GM13977 (cell line): ENCODE results near the gene FLRT3.

Experiments used
- DNase-seq: peaks from one replicate; pipeline ENCODE4 v3.0.0; 2012; ENCODE audit warnings: low spot score
- in situ Hi-C: fragments of 300-500 bp; cut with MboI; formaldehyde crosslinking; loops from one replicate; pipeline ENCODE4 v1.12.0; 2022; ENCODE audit warnings: low sequenced_read_pairs, low pct_unique_long_range_greater_than_20kb, mixed read lengths, inconsistent platforms; ENCODE audit not compliant: unreplicated experiment
- TF ChIP-seq, protein P1 (sequence below): IDR thresholded peaks from 2 replicates; pipeline ENCODE4 v1.5.1; 2012; ENCODE audit warnings: mild to moderate bottlenecking, control low read depth; ENCODE audit not compliant: insufficient read depth; ENCODE audit errors: extremely low read depth, missing control alignments

Gene FLRT3

GRCh38 chr20:14295770-14296309 is 41.6 kb downstream of the FLRT3 start:
- DNase-seq, result no peak
- TF ChIP-seq, protein P1, sequence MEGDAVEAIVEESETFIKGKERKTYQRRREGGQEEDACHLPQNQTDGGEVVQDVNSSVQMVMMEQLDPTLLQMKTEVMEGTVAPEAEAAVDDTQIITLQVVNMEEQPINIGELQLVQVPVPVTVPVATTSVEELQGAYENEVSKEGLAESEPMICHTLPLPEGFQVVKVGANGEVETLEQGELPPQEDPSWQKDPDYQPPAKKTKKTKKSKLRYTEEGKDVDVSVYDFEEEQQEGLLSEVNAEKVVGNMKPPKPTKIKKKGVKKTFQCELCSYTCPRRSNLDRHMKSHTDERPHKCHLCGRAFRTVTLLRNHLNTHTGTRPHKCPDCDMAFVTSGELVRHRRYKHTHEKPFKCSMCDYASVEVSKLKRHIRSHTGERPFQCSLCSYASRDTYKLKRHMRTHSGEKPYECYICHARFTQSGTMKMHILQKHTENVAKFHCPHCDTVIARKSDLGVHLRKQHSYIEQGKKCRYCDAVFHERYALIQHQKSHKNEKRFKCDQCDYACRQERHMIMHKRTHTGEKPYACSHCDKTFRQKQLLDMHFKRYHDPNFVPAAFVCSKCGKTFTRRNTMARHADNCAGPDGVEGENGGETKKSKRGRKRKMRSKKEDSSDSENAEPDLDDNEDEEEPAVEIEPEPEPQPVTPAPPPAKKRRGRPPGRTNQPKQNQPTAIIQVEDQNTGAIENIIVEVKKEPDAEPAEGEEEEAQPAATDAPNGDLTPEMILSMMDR, result no peak
- in situ Hi-C loops, result no loop called here

DNA sequence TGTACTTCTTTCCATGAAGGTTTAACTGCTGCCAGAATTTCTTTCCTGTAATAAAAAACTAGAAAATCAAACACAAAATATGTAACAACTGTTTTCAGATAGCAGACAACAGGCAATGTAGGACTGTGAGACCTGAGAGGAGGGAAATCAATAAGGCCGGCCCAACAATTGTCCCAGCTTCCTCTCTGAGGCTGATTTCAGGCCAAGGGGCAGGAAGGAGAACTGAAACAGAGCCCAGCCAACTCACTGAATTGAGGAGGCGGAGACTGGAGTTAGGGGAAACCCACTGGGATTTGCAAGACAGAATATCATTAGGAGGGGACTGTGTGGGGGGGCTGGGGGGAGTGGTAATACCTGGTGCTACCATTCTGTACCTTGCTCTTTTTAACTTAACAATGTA is 42.2 kb downstream of the FLRT3 start:
- TF ChIP-seq, protein P1, result no peak
- in situ Hi-C loops, result no loop called here
- no peak for DNase-seq

- in situ Hi-C loops, result no loop called here
- TF ChIP-seq, protein P1, result no peak
- no peak for DNase-seq
Measured at GRCh38 chr20:14291502-14291901, 45.9 kb downstream of the FLRT3 start.

GRCh38 chr20:14288341-14289330 is 48.8 kb downstream of the FLRT3 start:
- DNase-seq, result no peak
- TF ChIP-seq, protein P1, result no peak
- in situ Hi-C loops, result no loop called here

- TF ChIP-seq, protein P1, result no peak
- DNase-seq, result no peak
- in situ Hi-C loops, result no loop called here
Measured at GRCh38 chr20:14284443-14284842, 53.0 kb downstream of the FLRT3 start.

- in situ Hi-C loops, result no loop called here
- TF ChIP-seq, protein P1, result no peak
- no peak for DNase-seq
Measured at GRCh38 chr20:14282140-14282539, 55.3 kb downstream of the FLRT3 start.
